IMR-90 (cell line): ENCODE measurements around the gene SPATA2. TPM values are rescaled to one million over a fixed set of nuclear protein-coding genes. Genes with fewer than 3 reads are reported as not detected.

Source experiments
- ATAC-seq: fragments of 200-7000 bp; cut with Tn5 transposase; 2 replicates; pipeline ENCODE4 v1.9.1; 2020; ENCODE audit warnings: low read depth, mild to moderate bottlenecking, moderate library complexity
- BruUV-seq: library from RNA; stranded (reverse); fragments of 400-500 nt; replicated peaks from 2 replicates; lab custom pipeline; 2021; lab: Mats Ljungman, UMichigan
- CTCF ChIA-PET: fragments of 300-600 bp; formaldehyde crosslinking; extraction: SDS; loops from one replicate; lab custom pipeline; 2021; ENCODE audit warnings: antibody characterized with exemption; lab: Yijun Ruan, JAX
- POLR2A ChIA-PET: fragments of 300-600 bp; sonication (Branson Sonifier 250); formaldehyde crosslinking; loops from one replicate; lab custom pipeline; 2022; ENCODE audit warnings: antibody characterized with exemption; ENCODE audit not compliant: unreplicated experiment; lab: Charles Lee
- DNase-seq: peaks from one replicate; pipeline ENCODE4 v3.0.0; 2013
- H2AFZ ChIP-seq: replicated peaks from 2 replicates; pipeline ENCODE3; 2013; ENCODE audit warnings: low read length, mild to moderate bottlenecking; ENCODE audit not compliant: poor library complexity
- H2AK5ac ChIP-seq: 2 replicates; pipeline ENCODE4 v1.6.1; 2013; ENCODE audit warnings: low read depth, low read length, inconsistent platforms
- H2AK9ac ChIP-seq: replicated peaks from 2 replicates; pipeline ENCODE3; 2013; ENCODE audit warnings: mild to moderate bottlenecking, low read depth, low read length, moderate library complexity; ENCODE audit not compliant: poor library complexity
- H2BK120ac ChIP-seq: 2 replicates; pipeline ENCODE4 v1.6.1; 2013; ENCODE audit warnings: low read depth, low read length, inconsistent platforms
- H2BK15ac ChIP-seq: 3 replicates; pipeline ENCODE4 v1.6.1; 2013; ENCODE audit warnings: low read depth, low read length, inconsistent platforms
- H2BK20ac ChIP-seq: 2 replicates; pipeline ENCODE4 v1.6.1; 2013; ENCODE audit warnings: low read depth, mild to moderate bottlenecking, inconsistent platforms, low read length, moderate library complexity
- H2BK5ac ChIP-seq: 2 replicates; pipeline ENCODE4 v1.6.1; 2013; ENCODE audit warnings: mild to moderate bottlenecking, low read depth, low read length, inconsistent platforms; ENCODE audit not compliant: poor library complexity, severe bottlenecking
- H3K14ac ChIP-seq: replicated peaks from 2 replicates; pipeline ENCODE4 v1.6.1; 2013; ENCODE audit warnings: low read depth, low read length, inconsistent platforms
- H3K18ac ChIP-seq: 2 replicates; pipeline ENCODE4 v1.6.1; 2013; ENCODE audit warnings: low read depth, low read length, control low read depth
- H3K23ac ChIP-seq: 2 replicates; pipeline ENCODE4 v1.6.1; 2013; ENCODE audit warnings: low read depth, low read length, inconsistent platforms
- H3K27ac ChIP-seq: 2 replicates; pipeline ENCODE4 v1.5.1; 2013; ENCODE audit warnings: mild to moderate bottlenecking, control low read depth, low read length; ENCODE audit not compliant: insufficient read depth
- H3K27me3 ChIP-seq: 2 replicates; pipeline ENCODE4 v1.6.1; 2013; ENCODE audit warnings: low read length; ENCODE audit not compliant: control insufficient read depth, insufficient read depth
- H3K36me3 ChIP-seq: 2 replicates; pipeline ENCODE4 v1.6.1; 2013; ENCODE audit warnings: low read length, mixed read lengths; ENCODE audit not compliant: control insufficient read depth, insufficient read depth
- H3K4ac ChIP-seq: 2 replicates; pipeline ENCODE4 v1.6.1; 2013; ENCODE audit warnings: low read depth, low read length, inconsistent platforms
- H3K4me1 ChIP-seq: 2 replicates; pipeline ENCODE4 v1.6.1; 2013; ENCODE audit warnings: low read length, mixed read lengths; ENCODE audit not compliant: control insufficient read depth, insufficient read depth
- H3K4me2 ChIP-seq: 2 replicates; pipeline ENCODE4 v1.6.1; 2013; ENCODE audit warnings: low read depth, mild to moderate bottlenecking, control low read depth, low read length, moderate library complexity
- H3K4me3 ChIP-seq: 2 replicates; pipeline ENCODE4 v1.5.1; 2013; ENCODE audit warnings: low read depth, mild to moderate bottlenecking, control low read depth, low read length, moderate library complexity; ENCODE audit not compliant: insufficient read depth
- H3K56ac ChIP-seq: 2 replicates; pipeline ENCODE4 v1.6.1; 2013; ENCODE audit warnings: low read length, inconsistent platforms; ENCODE audit not compliant: insufficient read depth; ENCODE audit errors: extremely low read depth
- H3K79me1 ChIP-seq, 2 experiments: 2 replicates each; pipeline ENCODE4 v1.6.1; 2013; ENCODE audit warnings: low read length in 2 of 2, inconsistent platforms in 1 of 2, low read depth in 1 of 2
- H3K9ac ChIP-seq: 2 replicates; pipeline ENCODE4 v1.6.1; 2013; ENCODE audit warnings: low read depth, low read length, control low read depth
- H3K9me1 ChIP-seq: 2 replicates; pipeline ENCODE4 v1.6.1; 2013; ENCODE audit warnings: low read length, inconsistent platforms; ENCODE audit not compliant: insufficient read depth
- H3K9me3 ChIP-seq: 2 replicates; pipeline ENCODE4 v1.6.1; 2013; ENCODE audit warnings: low read length; ENCODE audit not compliant: control insufficient read depth, insufficient read depth
- H4K20me1 ChIP-seq: 2 replicates; pipeline ENCODE4 v1.6.1; 2013; ENCODE audit warnings: low read length, inconsistent platforms; ENCODE audit not compliant: insufficient read depth
- H4K5ac ChIP-seq: 2 replicates; pipeline ENCODE4 v1.6.1; 2013; ENCODE audit warnings: mild to moderate bottlenecking, low read depth, low read length, control low read depth
- H4K8ac ChIP-seq, 2 experiments: 2 replicates each; pipeline ENCODE4 v1.6.1; 2013; ENCODE audit warnings: low read depth in 2 of 2, low read length in 2 of 2, control low read depth in 1 of 2, inconsistent platforms in 1 of 2
- H4K91ac ChIP-seq: 2 replicates; pipeline ENCODE4 v1.6.1; 2013; ENCODE audit warnings: low read depth, low read length, inconsistent platforms; ENCODE audit not compliant: insufficient read depth
- BHLHE40 ChIP-seq: fragments of 150-350 bp; IDR thresholded peaks from 2 replicates; pipeline ENCODE4 v1.6.1; 2016; ENCODE audit warnings: mild to moderate bottlenecking, low read depth, low read length
- CEBPB ChIP-seq: IDR thresholded peaks from 2 replicates; pipeline ENCODE4 v1.6.1; 2012; ENCODE audit warnings: low read depth, low read length, improper control_type of control experiment
- CHD1 ChIP-seq: IDR thresholded peaks from 2 replicates; pipeline ENCODE4 v1.6.1; 2012; ENCODE audit warnings: low read depth, low read length, improper control_type of control experiment
- FOS ChIP-seq: fragments of 150-350 bp; IDR thresholded peaks from 2 replicates; pipeline ENCODE4 v1.6.1; 2016; ENCODE audit warnings: low read depth, low read length
- MAFK ChIP-seq: IDR thresholded peaks from 2 replicates; pipeline ENCODE4 v1.6.1; 2012; ENCODE audit warnings: low read depth, low read length, improper control_type of control experiment
- MAZ ChIP-seq: IDR thresholded peaks from 2 replicates; pipeline ENCODE4 v1.6.1; 2012; ENCODE audit warnings: low read depth, mild to moderate bottlenecking, low read length, improper control_type of control experiment, moderate library complexity, borderline replicate concordance
- MXI1 ChIP-seq: IDR thresholded peaks from 2 replicates; pipeline ENCODE4 v1.6.1; 2012; ENCODE audit warnings: low read depth, mild to moderate bottlenecking, low read length, moderate library complexity, borderline replicate concordance
- NFE2L2 ChIP-seq: fragments of 150-350 bp; IDR thresholded peaks from 2 replicates; pipeline ENCODE4 v1.6.1; 2016; ENCODE audit warnings: low read depth, mild to moderate bottlenecking, low read length
- POLR2A ChIP-seq: IDR thresholded peaks from 2 replicates; pipeline ENCODE4 v1.6.1; 2012; ENCODE audit warnings: mild to moderate bottlenecking, low read depth, low read length
- RAD21 ChIP-seq: IDR thresholded peaks from 2 replicates; pipeline ENCODE4 v1.6.1; 2012; ENCODE audit warnings: low read length, improper control_type of control experiment
- RCOR1 ChIP-seq: IDR thresholded peaks from 2 replicates; pipeline ENCODE4 v1.6.1; 2012; ENCODE audit warnings: mild to moderate bottlenecking, low read length, improper control_type of control experiment; ENCODE audit not compliant: insufficient replicate concordance
- RFX5 ChIP-seq: IDR thresholded peaks from 2 replicates; pipeline ENCODE4 v1.8.0; 2012; ENCODE audit warnings: low read depth, mild to moderate bottlenecking, low read length, moderate library complexity
- SMC3 ChIP-seq: fragments of 150-350 bp; IDR thresholded peaks from 2 replicates; pipeline ENCODE4 v1.6.1; 2016; ENCODE audit warnings: low read depth, mild to moderate bottlenecking, antibody characterized with exemption, low read length, moderate library complexity
- WGBS, 2 experiments: methylation state at CpG; one replicate each; pipeline versions ENCODE4 v1.1.5 to v1.1.7; 2013; ENCODE audit warnings: missing lambda C conversion rate in 2 of 2; ENCODE audit not compliant: insufficient read length in 1 of 2; ENCODE audit errors: extremely low coverage in 2 of 2; 5-methylcytosine and 5-hydroxymethylcytosine counted together
- dilution Hi-C: fragments of 300-500 bp; cut with HindIII; formaldehyde crosslinking; loops from one replicate; pipeline ENCODE4 v1.14.3; 2018; ENCODE audit warnings: low sequenced_read_pairs; ENCODE audit not compliant: unreplicated experiment
- in situ Hi-C: fragments of 300-500 bp; cut with MboI; formaldehyde crosslinking; loops from 3 replicates; pipeline ENCODE4 v1.14.3; 2019; ENCODE audit warnings: low sequenced_read_pairs, inconsistent platforms, mixed read lengths
- intact Hi-C: fragments of 100-400 bp; cut with micrococcal nuclease; formaldehyde crosslinking; loops from 2 replicates; pipeline ENCODE4 v1.10.0; 2022
- polyA plus RNA-seq, 3 experiments: library from polyadenylated mRNA; depleted of rRNA; stranded (reverse); fragments of >200 nt; gene quantifications; 2 replicates each; pipeline ENCODE4 v1.2.3, GENCODE V29; 2012; ENCODE audit warnings: low replicate concordance in 1 of 3
- total RNA-seq: library from RNA; depleted of rRNA; stranded (reverse); fragments of >200 nt; gene quantifications from 2 replicates; pipeline ENCODE4 v1.2.3, GENCODE V29; 2012
- TF ChIP-seq, protein P1 (sequence below): fragments of 150-350 bp; IDR thresholded peaks from 2 replicates; pipeline ENCODE4 v1.6.1; 2016; ENCODE audit warnings: low read depth, mild to moderate bottlenecking, low read length, moderate library complexity, borderline replicate concordance
- TF ChIP-seq, protein P2 (sequence below): conservative IDR thresholded peaks from 2 replicates; pipeline ENCODE4 v1.5.1; 2012; ENCODE audit warnings: mild to moderate bottlenecking, low read depth, low read length, improper control_type of control experiment
- TF ChIP-seq, protein P3 (sequence below): fragments of 150-350 bp; IDR thresholded peaks from 2 replicates; pipeline ENCODE4 v1.6.1; 2017; ENCODE audit warnings: mild to moderate bottlenecking, antibody characterized with exemption, low read length, low read depth

The SPATA2 gene
- total and polyA plus RNA-seq, 2 of the 4 experiments (the other 2 are of a cell fraction), result 1.3 to 4.5 TPM

DNA sequence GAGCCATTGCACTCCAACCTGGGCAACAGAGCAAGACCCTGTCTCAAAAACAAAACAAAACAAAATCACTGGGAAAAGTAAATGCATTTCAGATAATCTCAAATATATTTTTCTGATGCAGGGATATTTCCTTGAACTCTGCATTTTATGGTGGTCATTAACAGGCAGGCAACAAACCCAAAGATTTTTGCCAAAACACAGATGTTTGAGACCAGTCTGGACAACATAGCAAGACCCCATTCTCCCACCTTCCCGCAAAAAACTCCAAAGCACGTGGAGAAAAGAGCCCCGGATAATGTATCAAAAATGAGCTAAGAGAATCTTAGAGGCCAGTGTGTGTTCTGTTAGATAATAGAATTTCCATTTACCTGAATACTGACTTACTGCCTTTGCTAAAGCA lies 58.4 kb downstream of the SPATA2 start:
- Histone ChIP-seq H3K9me1 (peaks cover 9% of the 10 kb centered on the region), H3K4me2 (no peak overlapping the region), H3K9me3 (no peaks in the 10 kb centered on the region), H3K27me3 (no peaks in the 10 kb centered on the region), H4K91ac (no peak overlapping the region), H4K5ac (no peak overlapping the region), H3K18ac (no peak overlapping the region), H2BK15ac (no peak overlapping the region), H3K79me1 (no peaks in the 10 kb centered on the region), H2BK120ac (no peak overlapping the region), H2AK9ac (no peak overlapping the region), H3K27ac (no peak overlapping the region), H2BK20ac (no peak overlapping the region), H3K56ac (no peak overlapping the region), H3K4me3 (no peak overlapping the region), H4K20me1 (no peaks in the 10 kb centered on the region; the same call in 1 of the 2 replicates), H3K14ac (no peak overlapping the region), H3K4ac (no peak overlapping the region), H2AK5ac (no peak overlapping the region), H3K9ac (no peak overlapping the region), H2BK5ac (no peak overlapping the region), H3K23ac (no peak overlapping the region), H3K36me3 (peaks cover 16% of the 10 kb centered on the region), H4K8ac (no peak overlapping the region), H2AFZ (no peak overlapping the region), H3K4me1 (peaks cover 7% of the 10 kb centered on the region)
- WGBS, 2 experiments, result no CpG with 5 or more reads among the region's 3 CpGs
- BruUV-seq, result no TSS peak
- ATAC-seq, result no peak
- POLR2A ChIA-PET, result interaction anchor here (0.6 to 0.7 kb wide), 2 partner anchors 37 to 221 kb away, joined by 4 to 12 read pairs; no protein-coding TSS in a partner anchor
- in situ Hi-C loops (loop anchor here (25.0 kb wide), 1 partner anchor 520 kb away; no protein-coding TSS in a partner anchor), intact Hi-C loops (no loop called here), dilution Hi-C loops (no loop called here)
- TF ChIP-seq MAZ (no peak), FOS (no peak), POLR2A (no peak), CEBPB (no peak), RAD21 (no peak), BHLHE40 (no peak), RFX5 (no peak), MXI1 (no peak), RCOR1 (no peak), SMC3 (no peak), NFE2L2 (no peak), CHD1 (no peak), MAFK (no peak)
- TF ChIP-seq, protein P1, sequence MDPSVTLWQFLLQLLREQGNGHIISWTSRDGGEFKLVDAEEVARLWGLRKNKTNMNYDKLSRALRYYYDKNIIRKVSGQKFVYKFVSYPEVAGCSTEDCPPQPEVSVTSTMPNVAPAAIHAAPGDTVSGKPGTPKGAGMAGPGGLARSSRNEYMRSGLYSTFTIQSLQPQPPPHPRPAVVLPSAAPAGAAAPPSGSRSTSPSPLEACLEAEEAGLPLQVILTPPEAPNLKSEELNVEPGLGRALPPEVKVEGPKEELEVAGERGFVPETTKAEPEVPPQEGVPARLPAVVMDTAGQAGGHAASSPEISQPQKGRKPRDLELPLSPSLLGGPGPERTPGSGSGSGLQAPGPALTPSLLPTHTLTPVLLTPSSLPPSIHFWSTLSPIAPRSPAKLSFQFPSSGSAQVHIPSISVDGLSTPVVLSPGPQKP, result no peak
- TF ChIP-seq, protein P2, sequence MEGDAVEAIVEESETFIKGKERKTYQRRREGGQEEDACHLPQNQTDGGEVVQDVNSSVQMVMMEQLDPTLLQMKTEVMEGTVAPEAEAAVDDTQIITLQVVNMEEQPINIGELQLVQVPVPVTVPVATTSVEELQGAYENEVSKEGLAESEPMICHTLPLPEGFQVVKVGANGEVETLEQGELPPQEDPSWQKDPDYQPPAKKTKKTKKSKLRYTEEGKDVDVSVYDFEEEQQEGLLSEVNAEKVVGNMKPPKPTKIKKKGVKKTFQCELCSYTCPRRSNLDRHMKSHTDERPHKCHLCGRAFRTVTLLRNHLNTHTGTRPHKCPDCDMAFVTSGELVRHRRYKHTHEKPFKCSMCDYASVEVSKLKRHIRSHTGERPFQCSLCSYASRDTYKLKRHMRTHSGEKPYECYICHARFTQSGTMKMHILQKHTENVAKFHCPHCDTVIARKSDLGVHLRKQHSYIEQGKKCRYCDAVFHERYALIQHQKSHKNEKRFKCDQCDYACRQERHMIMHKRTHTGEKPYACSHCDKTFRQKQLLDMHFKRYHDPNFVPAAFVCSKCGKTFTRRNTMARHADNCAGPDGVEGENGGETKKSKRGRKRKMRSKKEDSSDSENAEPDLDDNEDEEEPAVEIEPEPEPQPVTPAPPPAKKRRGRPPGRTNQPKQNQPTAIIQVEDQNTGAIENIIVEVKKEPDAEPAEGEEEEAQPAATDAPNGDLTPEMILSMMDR, result no peak
- TF ChIP-seq, protein P3, sequence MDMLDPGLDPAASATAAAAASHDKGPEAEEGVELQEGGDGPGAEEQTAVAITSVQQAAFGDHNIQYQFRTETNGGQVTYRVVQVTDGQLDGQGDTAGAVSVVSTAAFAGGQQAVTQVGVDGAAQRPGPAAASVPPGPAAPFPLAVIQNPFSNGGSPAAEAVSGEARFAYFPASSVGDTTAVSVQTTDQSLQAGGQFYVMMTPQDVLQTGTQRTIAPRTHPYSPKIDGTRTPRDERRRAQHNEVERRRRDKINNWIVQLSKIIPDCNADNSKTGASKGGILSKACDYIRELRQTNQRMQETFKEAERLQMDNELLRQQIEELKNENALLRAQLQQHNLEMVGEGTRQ, result no peak
- CTCF ChIA-PET, result interaction anchor here (0.6 to 1.2 kb wide), 3 partner anchors 11 to 627 kb away, joined by 4 to 5 read pairs (median 5); no protein-coding TSS in a partner anchor
- no peak for DNase-seq
